Caco-2 (cell line): ENCODE data around the gene MMP11. TPM values are rescaled to one million over a fixed set of nuclear protein-coding genes. Genes with fewer than 3 reads are reported as not detected.

Experiments
- BruUV-seq: library from RNA; stranded (reverse); fragments of 400-500 nt; replicated peaks from 2 replicates; lab custom pipeline; 2021; lab: Mats Ljungman, UMichigan
- CTCF ChIA-PET: fragments of 300-600 bp; sonication (Branson Sonifier 250); formaldehyde crosslinking; loops from one replicate; lab custom pipeline; 2022; ENCODE audit warnings: antibody characterized with exemption; lab: Charles Lee
- POLR2A ChIA-PET: fragments of 300-600 bp; sonication (Branson Sonifier 250); formaldehyde crosslinking; loops from one replicate; lab custom pipeline; 2022; ENCODE audit warnings: antibody characterized with exemption; lab: Charles Lee
- DNase-seq, 2 experiments: peaks; one replicate each; pipeline versions ENCODE4 v3.0.0 to v3.0.0-alpha.2; 2020 to 2022
- H3K27me3 ChIP-seq: replicated peaks from 2 replicates; pipeline ENCODE4 v1.6.0; 2011; ENCODE audit warnings: low read length; ENCODE audit not compliant: control insufficient read depth, insufficient read depth
- H3K36me3 ChIP-seq: 2 replicates; pipeline ENCODE4 v1.5.1; 2011; ENCODE audit warnings: low read length; ENCODE audit not compliant: control insufficient read depth, insufficient read depth
- H3K4me1 ChIP-seq: fragments of 250-450 bp; sonication (Bioruptor Pico); 2 replicates; pipeline ENCODE4 v1.5.1; 2020; ENCODE audit warnings: mild to moderate bottlenecking
- H3K4me3 ChIP-seq: 2 replicates; pipeline ENCODE4 v1.5.1; 2011; ENCODE audit warnings: low read depth, mild to moderate bottlenecking, control low read depth, low read length
- H3K9me3 ChIP-seq: fragments of 250-450 bp; sonication (Bioruptor Pico); 2 replicates; pipeline ENCODE4 v1.5.1; 2020; ENCODE audit warnings: mild to moderate bottlenecking, moderate library complexity
- H3K27ac Mint-ChIP-seq: one replicate; pipeline ENCODE4 v1.8.0; 2022; ENCODE audit warnings: mixed read lengths; ENCODE audit not compliant: unreplicated experiment
- H3K27me3 Mint-ChIP-seq: one replicate; pipeline ENCODE4 v1.8.0; 2022; ENCODE audit warnings: mixed read lengths; ENCODE audit not compliant: insufficient read depth, unreplicated experiment
- H3K36me3 Mint-ChIP-seq: one replicate; pipeline ENCODE4 v1.8.0; 2022; ENCODE audit warnings: mild to moderate bottlenecking, mixed read lengths; ENCODE audit not compliant: insufficient read depth, unreplicated experiment
- H3K4me1 Mint-ChIP-seq: one replicate; pipeline ENCODE4 v1.8.0; 2022; ENCODE audit warnings: low read depth, mixed read lengths; ENCODE audit not compliant: unreplicated experiment
- H3K4me3 Mint-ChIP-seq: one replicate; pipeline ENCODE4 v1.8.0; 2022; ENCODE audit warnings: mild to moderate bottlenecking, moderate library complexity, mixed read lengths; ENCODE audit not compliant: unreplicated experiment
- H3K9me3 Mint-ChIP-seq: one replicate; pipeline ENCODE4 v1.8.0; 2022; ENCODE audit warnings: mixed read lengths; ENCODE audit not compliant: unreplicated experiment
- CTCF ChIP-seq, 2 experiments: fragments of 200-600 bp in 1 of 2; IDR thresholded peaks; 1 replicate in 1 of 2; 2 replicates in 1 of 2; pipeline versions ENCODE4 v1.5.1 to v1.8.0; 2011 to 2022; ENCODE audit warnings: antibody characterized with exemption in 1 of 2, control low read depth in 1 of 2, inconsistent platforms in 1 of 2, low read depth in 1 of 2, low read length in 1 of 2, mild to moderate bottlenecking in 1 of 2, moderate library complexity in 1 of 2; ENCODE audit not compliant: insufficient read depth in 1 of 2, severe bottlenecking in 1 of 2, unreplicated experiment in 1 of 2
- intact Hi-C: fragments of 100-400 bp; cut with micrococcal nuclease; formaldehyde crosslinking; loops from one replicate; pipeline ENCODE4 v1.10.0; 2022; ENCODE audit not compliant: unreplicated experiment
- total RNA-seq: library from RNA; stranded (reverse); gene quantifications from 2 replicates; pipeline ENCODE4 v1.2.3, GENCODE V29; 2022

MMP11 gene
- total RNA-seq, 1 experiment from 2014 or later = 11.6 TPM

GRCh38 chr22:23818541-23818940 is 45.9 kb downstream of the MMP11 start:
- ChIA-PET POLR2A (no interaction called here), CTCF (no interaction called here)
- intact Hi-C loops = no loop called here
- H3K4me3 Mint-ChIP-seq = no peak overlapping the region
- Histone ChIP-seq H3K9me3 (no peaks in the 10 kb centered on the region), H3K36me3 (peaks cover 5% of the 10 kb centered on the region), H3K27me3 (no peaks in the 10 kb centered on the region), H3K4me1 (no peaks in the 10 kb centered on the region), H3K4me3 (no peak overlapping the region)
- no peak for TF ChIP-seq CTCF (IDR thresholded peaks at IDR 0.05; ENCODE audit: insufficient read depth in 1 of 2, low read depth in 1 of 2, low read length in 1 of 2, severe bottlenecking in 1 of 2, unreplicated experiment in 1 of 2)
- no peak overlapping the region for H3K27ac Mint-ChIP-seq
- H3K9me3 Mint-ChIP-seq = no peaks in the 10 kb centered on the region
- no peaks in the 10 kb centered on the region for H3K27me3 Mint-ChIP-seq
- H3K36me3 Mint-ChIP-seq = peaks cover 74% of the 10 kb centered on the region
- DNase-seq = no peak
- no TSS peak for BruUV-seq
- no peaks in the 10 kb centered on the region for H3K4me1 Mint-ChIP-seq

GRCh38 chr22:23820748-23821211 is 48.1 kb downstream of the MMP11 start:
- Histone ChIP-seq H3K36me3 (peaks cover 6% of the 10 kb centered on the region), H3K4me3 (no peak overlapping the region), H3K4me1 (no peaks in the 10 kb centered on the region), H3K27me3 (no peaks in the 10 kb centered on the region), H3K9me3 (no peaks in the 10 kb centered on the region)
- no peak overlapping the region for H3K27ac Mint-ChIP-seq
- POLR2A ChIA-PET = no interaction called here
- no peaks in the 10 kb centered on the region for H3K4me1 Mint-ChIP-seq
- CTCF ChIA-PET = no interaction called here
- no peak for TF ChIP-seq CTCF (IDR thresholded peaks at IDR 0.05; ENCODE audit: insufficient read depth in 1 of 2, low read depth in 1 of 2, low read length in 1 of 2, severe bottlenecking in 1 of 2, unreplicated experiment in 1 of 2)
- H3K27me3 Mint-ChIP-seq = no peaks in the 10 kb centered on the region
- H3K4me3 Mint-ChIP-seq = no peak overlapping the region
- no peaks in the 10 kb centered on the region for H3K9me3 Mint-ChIP-seq
- DNase-seq = no peak
- intact Hi-C loops = no loop called here
- peaks cover 77% of the 10 kb centered on the region for H3K36me3 Mint-ChIP-seq
- BruUV-seq = no TSS peak

- ChIA-PET CTCF (no interaction called here), POLR2A (no interaction called here)
- Histone ChIP-seq H3K36me3 (peaks cover 3% of the 10 kb centered on the region), H3K9me3 (no peaks in the 10 kb centered on the region), H3K27me3 (no peaks in the 10 kb centered on the region), H3K4me1 (no peaks in the 10 kb centered on the region), H3K4me3 (no peak overlapping the region)
- no TSS peak for BruUV-seq
- no peak for TF ChIP-seq CTCF (IDR thresholded peaks at IDR 0.05; ENCODE audit: insufficient read depth in 1 of 2, low read depth in 1 of 2, low read length in 1 of 2, severe bottlenecking in 1 of 2, unreplicated experiment in 1 of 2)
- no peaks in the 10 kb centered on the region for H3K4me1 Mint-ChIP-seq
- peaks cover 74% of the 10 kb centered on the region for H3K36me3 Mint-ChIP-seq
- no peaks in the 10 kb centered on the region for H3K9me3 Mint-ChIP-seq
- DNase-seq = no peak
- H3K4me3 Mint-ChIP-seq = no peak overlapping the region
- no peak overlapping the region for H3K27ac Mint-ChIP-seq
- intact Hi-C loops = no loop called here
- H3K27me3 Mint-ChIP-seq = no peaks in the 10 kb centered on the region
These were observed 49.5 kb downstream of the MMP11 start for GRCh38 chr22:23822101-23822671.
